ENCODE results near the gene GPATCH8.

DNA sequence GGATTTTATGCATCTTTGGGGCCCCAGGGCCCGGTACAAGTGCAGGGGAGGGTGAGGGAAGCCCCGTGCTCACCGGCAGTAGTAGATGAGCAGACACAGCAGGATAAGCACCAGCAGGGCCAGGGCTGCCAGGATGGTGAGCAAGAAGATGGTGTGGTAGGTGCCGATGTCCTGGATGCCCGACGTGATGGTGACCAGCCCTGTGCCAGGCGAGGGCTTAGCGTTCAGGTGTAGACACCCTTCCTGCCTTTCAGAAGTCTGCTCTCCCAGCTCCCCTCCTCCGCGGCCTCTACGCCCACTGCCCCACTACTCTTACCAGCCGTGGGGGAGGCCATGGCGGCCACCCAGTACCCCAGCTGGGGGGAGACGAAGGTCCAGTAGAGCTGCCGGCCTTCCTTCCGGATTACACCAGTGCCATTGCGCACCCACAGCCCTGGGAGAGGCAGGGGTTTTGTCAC lies 147.5 kb downstream of the GPATCH8 start:
- TF ChIP-seq, protein P1, sequence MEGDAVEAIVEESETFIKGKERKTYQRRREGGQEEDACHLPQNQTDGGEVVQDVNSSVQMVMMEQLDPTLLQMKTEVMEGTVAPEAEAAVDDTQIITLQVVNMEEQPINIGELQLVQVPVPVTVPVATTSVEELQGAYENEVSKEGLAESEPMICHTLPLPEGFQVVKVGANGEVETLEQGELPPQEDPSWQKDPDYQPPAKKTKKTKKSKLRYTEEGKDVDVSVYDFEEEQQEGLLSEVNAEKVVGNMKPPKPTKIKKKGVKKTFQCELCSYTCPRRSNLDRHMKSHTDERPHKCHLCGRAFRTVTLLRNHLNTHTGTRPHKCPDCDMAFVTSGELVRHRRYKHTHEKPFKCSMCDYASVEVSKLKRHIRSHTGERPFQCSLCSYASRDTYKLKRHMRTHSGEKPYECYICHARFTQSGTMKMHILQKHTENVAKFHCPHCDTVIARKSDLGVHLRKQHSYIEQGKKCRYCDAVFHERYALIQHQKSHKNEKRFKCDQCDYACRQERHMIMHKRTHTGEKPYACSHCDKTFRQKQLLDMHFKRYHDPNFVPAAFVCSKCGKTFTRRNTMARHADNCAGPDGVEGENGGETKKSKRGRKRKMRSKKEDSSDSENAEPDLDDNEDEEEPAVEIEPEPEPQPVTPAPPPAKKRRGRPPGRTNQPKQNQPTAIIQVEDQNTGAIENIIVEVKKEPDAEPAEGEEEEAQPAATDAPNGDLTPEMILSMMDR (conservative IDR thresholded peaks at IDR 0.05 in 1 of 2, IDR thresholded peaks at IDR 0.05 in 1 of 2; ENCODE audit: extremely low read depth in 1 of 2, insufficient read depth in 1 of 2, low read depth in 1 of 2, low read length in 2 of 2) = no peak
- no peak for TF ChIP-seq EZH2 (IDR thresholded peaks at IDR 0.05; ENCODE audit: borderline replicate concordance, low read length)

Measured in mammary epithelial cell (primary cell).